ENCODE results near the gene SRI.
"Not testable (repeated sequence)": the region's sequence is repeated elsewhere in the genome, so short reads cannot be mapped to it uniquely, and the experiment has no call there.

SRI gene

DNA sequence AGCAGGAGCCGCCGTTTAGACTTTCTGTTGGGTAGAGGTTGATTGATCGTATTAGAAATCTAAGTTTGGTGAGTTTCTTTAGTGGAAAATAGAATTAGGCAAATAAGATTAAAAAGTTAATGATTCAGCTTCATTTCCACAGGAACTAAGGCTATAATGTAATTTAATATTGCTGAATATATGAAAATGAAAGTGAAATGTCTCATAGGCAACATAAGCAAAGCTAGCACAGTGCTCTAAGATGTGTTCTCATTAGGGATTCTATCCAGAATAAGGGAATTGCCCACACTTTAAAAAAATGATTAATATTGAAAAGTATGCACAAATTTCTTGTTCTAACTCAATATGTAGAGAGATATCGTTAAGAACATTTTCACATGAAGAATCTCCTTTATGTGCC lies 47.0 kb downstream of the SRI start:
- DNase-seq = no peak

GRCh38 chr7:88169717-88170320 lies 50.0 kb downstream of the SRI start:
- no peak for DNase-seq

- DNase-seq = no peak
These were observed 52.1 kb downstream of the SRI start for GRCh38 chr7:88167721-88168120.

DNA sequence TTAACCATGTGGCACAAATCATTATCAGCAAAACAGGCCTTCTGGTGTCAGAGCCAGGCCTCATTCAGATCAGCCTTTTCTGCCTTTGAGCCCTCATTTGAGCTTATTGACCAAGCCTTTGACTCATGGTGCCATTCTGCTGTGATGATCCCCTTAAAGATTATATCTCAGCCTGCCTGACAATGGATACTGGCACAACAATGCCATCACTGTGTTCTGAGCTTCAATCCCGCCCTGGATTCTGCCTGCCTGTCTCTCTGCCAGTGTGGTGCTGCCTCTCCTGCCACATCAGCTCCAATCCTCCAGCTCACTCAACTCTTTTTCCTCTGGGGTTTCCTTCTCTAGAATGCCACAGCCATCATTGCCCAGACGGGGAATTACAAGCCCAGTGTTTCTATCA lies 52.6 kb downstream of the SRI start:
- DNase-seq = no peak

DNA sequence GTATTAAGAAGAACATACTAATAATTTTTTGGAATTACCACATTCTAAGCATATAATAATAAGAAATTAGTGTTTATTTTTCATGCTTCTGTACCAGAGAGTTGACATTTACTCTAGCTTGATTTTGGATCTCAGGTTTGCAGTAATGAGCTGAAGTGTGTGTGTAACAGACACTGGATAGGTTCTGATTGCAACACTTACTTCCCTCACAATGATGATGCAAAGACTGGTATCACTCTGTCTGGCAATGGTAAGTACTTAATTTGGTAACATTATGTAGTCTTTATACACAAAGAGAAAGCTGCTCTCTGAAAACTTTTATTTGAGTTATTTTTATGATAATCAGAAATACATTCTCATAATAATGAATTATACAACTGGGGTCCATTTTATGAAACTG lies 54.1 kb downstream of the SRI start:
- DNase-seq = no peak

- DNase-seq = not testable (repeated sequence)
These were observed 60.1 kb downstream of the SRI start for GRCh38 chr7:88159741-88160140.

- DNase-seq = no peak
These were observed 63.5 kb downstream of the SRI start for GRCh38 chr7:88156356-88156755.

GRCh38 chr7:88155756-88156155 lies 64.1 kb downstream of the SRI start:
- DNase-seq = no peak
